GM18867 (cell line): ENCODE data around the gene GPR25.

Experiments
- ATAC-seq: cut with Tn5 transposase; IDR thresholded peaks from one replicate; pipeline ENCODE4 v1.9.1; 2021; ENCODE audit warnings: mild to moderate bottlenecking, moderate library complexity; ENCODE audit not compliant: unreplicated experiment

Gene GPR25

GRCh38 chr1:200872446-200873115 lies at the start of gene GPR25:
TSS of gene GPR25 (plus strand) at chr1:200872981. CDS start at chr1:200873038, 57 bp downstream.
- no peak for ATAC-seq

DNA sequence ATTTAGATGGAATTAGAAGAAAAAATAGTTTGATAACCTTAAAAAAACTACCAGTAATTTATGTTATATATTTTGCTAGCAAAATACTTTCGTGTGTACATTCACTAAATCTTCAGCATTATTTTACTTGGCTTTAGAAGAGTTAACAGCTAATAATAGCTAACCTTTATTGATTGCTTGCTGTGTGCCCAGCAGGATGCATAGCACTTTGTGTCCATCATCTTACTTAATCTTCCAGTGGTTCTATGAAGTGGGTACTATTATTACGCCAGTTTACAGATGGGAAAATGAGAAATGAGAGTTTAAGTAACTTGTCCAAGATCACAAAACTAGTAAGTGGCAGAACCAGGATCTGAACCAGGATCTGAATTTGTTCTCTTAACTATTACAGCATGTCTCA lies 41.7 kb upstream of the GPR25 start:
- no peak for ATAC-seq

DNA sequence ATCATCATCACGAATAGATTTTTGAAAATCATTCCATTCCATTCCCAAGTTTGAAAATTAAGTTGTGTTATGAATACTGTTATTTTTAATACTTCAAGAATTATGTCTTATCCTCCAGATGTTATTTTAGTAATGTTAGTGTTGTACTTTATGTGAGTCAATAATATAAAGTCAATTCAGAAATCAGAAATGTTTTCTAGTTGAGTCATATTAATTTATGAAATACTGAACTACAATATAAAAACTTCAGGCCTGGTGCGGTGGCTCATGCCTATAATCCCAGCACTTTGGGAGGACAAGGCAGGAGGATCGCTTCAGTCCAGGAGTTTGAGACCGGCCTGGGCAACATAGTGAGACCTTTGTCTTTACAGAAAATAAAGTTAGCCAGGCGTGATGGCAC lies 38.4 kb upstream of the GPR25 start:
- ATAC-seq, result no peak

DNA sequence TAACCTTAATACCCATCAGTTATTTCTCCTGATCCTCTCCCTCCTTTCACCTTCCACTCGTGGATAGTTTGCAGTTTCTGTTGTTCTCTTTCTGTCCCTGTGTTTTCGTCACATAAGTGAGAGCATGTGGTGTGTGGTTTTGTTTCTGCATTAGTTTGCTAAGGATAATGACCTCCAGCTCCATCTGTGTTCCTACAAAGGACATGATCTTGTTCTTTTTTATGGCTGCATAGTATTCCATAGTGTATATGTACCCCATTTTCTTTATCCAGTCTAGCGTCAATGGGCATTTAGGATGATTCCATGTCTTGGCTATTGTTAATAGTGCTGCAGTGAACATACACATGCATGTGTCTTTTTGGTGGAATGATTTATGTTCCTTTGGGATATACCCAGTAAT lies 36.6 kb upstream of the GPR25 start:
- ATAC-seq, result no peak

GRCh38 chr1:200837931-200838571 lies 34.7 kb upstream of the GPR25 start:
- no peak for ATAC-seq

GRCh38 chr1:200838676-200839445 lies 33.9 kb upstream of the GPR25 start:
- no peak for ATAC-seq

DNA sequence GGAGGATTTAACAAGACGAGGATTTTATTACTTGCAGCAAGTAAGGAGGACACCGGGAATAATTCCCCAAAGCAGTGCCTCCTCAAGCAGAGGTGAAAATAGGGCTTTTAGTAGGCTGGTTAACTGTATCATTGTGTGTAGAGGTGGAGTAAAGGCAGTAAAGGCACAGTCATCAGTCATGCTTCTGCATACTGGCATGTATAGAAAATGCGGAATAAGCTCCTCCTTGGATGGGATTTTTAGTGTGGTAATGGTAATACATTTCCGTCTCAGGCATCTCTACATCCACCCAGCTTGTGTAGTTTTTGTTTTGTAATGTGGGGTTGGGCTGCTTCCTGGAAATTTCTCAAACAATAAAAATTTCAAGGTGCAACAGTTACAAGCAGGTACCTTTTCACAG lies 27.4 kb upstream of the GPR25 start:
- no peak for ATAC-seq

DNA sequence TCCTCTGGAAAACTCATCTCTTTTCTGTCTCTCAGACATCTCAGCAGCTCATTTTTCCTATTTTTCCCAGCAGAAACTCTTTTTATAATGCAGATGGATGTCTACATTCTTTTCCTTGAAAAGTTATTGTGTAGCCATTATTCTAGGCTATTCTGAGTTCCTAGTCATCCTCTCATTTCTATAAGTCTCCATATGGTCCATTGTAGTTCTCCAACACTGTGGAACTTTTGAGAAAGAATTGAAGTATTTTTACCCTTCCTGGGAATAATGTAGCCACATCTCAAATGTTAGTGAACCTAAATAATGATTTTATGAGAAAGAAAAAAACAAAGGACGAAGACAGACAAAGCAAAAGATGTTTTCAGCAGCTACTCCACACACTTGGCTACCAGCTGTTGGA lies 26.4 kb upstream of the GPR25 start:
- no peak for ATAC-seq

GRCh38 chr1:200849430-200849829 lies 23.4 kb upstream of the GPR25 start:
- no peak for ATAC-seq

DNA sequence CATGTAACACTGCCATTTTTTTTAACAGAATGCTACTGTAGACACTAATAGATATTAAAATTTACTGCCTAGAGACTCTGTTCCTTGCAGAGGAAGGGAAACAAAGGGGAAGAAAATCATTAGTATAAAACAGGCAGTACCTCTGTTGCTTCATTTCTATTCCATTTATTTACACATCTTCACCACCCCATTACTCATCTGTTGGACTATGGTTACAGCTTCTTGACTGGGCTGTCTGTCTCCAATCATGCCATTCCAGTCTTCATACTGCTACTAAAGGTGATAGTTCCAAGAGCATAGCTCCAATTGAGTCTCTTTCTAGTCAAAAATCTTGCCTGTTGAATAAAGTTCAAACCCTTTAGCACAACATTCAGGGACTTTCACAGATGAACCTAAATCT lies 22.2 kb upstream of the GPR25 start:
- no peak for ATAC-seq

- ATAC-seq, result no peak
Observed at GRCh38 chr1:200856716-200857357, 15.9 kb upstream of the GPR25 start.

- no peak for ATAC-seq
Observed at GRCh38 chr1:200857804-200858203, 15.0 kb upstream of the GPR25 start.

- peak; percentile 19 for ATAC-seq
Observed at GRCh38 chr1:200861937-200862647, 10.7 kb upstream of the GPR25 start.

- ATAC-seq, result no peak
Observed at GRCh38 chr1:200862713-200863415, 9.9 kb upstream of the GPR25 start.

DNA sequence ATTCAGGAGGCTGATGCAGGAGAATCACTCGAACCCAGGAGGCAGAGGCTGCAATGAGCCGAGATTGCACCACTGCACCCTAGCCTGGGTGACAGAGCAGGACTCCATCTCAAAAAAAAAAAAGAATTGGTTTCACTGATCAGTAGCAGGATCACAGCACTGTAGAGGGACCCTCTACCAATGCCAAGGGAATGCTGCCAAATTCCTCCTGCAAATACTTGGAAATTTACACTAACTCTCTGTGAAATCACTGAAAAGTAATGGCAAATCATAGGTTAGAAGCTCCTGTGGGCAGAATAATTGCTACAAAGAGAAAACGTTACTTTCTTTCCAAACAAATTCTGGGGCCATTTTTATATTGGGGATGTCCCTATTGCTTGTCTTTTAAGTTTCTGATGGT lies 6.7 kb upstream of the GPR25 start:
- no peak for ATAC-seq

DNA sequence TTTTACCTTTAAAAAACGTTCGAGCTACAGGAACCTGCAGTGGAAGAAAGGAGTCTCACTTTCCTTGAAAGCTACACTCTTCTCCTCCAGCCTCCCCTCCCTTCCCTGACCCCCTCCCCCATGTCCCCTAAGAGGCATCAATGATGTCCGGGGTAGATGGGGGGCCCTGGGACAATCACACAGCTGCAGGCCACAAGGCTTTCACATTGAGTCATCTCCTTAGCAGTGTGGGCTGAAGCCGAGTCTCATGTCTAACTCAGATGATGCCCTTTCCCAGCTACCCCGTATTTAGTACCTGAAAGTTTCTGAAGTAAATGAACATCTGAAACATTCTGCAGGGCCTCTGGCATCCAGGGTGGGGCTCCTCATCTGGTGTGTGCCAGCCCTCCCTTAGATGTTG lies 6.3 kb upstream of the GPR25 start:
- ATAC-seq, result peak; percentile 84

DNA sequence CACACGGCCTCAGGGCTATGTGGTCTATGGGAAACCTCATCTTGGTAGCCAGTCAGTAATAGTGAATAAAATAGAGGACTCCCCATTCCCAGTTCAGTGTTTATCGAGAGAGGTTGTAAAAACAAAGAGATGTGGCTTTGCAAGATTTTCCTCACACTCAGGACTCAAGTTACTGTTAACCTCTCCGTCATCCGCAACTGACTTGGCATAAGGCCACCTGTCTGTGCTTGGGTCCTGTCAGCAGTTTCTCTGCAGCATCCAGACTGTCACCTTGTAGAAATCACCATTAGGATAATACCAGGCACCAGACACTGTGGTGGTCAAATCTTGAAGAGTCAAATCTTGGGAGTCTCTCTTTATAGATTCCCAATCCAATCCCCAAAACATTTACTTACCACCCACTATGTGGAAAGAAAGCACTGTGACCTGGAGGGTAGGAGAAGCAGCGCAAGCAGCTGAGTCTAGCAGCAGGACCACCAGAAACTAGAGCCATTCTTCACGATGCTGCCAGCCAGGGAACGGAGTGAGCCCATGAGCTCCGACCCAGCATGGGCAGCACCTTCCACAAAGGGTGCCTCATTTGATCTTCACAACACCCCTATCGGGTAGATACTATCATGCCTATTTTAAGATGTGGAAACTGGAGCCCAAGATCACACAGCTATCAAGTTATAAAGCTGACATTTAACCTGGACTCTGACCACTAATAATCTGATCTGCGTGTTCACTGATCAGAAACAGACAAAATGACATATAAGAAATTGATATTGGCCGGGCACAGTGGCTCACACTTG lies 5.6 kb upstream of the GPR25 start:
- ATAC-seq, result peak; percentile 14

- no peak for ATAC-seq
Observed at GRCh38 chr1:200869376-200869752, 3.4 kb upstream of the GPR25 start.

DNA sequence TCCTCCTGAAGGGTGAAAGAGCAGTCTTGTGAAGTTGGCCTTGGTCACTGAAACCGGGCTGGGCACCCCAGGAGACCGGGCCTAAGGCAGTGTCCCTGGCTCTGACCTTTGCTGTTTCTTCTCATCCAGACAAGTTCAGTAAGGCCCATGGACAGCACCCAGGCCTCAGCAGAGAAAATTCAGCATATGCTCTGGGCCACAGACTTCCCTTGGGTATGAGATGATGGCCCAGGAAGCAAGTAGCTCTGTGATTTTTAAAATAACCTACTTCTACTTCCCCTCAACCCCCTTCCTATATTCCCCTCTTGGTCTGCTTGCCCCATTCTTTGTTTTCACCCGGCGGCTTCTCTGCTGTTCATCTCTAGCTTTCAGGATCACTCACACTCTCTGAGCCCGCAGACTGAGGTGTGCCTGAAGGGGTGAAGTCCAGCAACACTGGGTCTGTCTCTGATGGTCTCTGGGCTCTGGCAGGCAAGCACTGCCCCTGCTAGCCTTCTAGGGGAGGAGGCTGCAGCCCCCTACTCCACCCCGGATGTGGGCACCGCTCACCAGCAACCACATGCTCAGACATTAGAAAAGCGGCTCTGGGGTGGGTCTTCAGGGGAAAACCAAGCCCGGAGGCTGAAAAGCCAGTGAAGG lies 2.9 kb upstream of the GPR25 start:
- peak; percentile 51 for ATAC-seq
